AG09309 (cell line): ENCODE data around the gene PEX10.

Experiments
- DNase-seq: peaks from one replicate; pipeline ENCODE4 v3.0.0-alpha.2; 2010; ENCODE audit warnings: low read depth
- H3K4me3 ChIP-seq: 2 replicates; pipeline ENCODE4 v1.5.1; 2011; ENCODE audit warnings: mild to moderate bottlenecking, low read depth, low read length, moderate library complexity; ENCODE audit not compliant: control insufficient read depth
- CTCF ChIP-seq: IDR thresholded peaks from 2 replicates; pipeline ENCODE4 v1.5.1; 2011; ENCODE audit warnings: mild to moderate bottlenecking, low read depth, low read length, inconsistent platforms; ENCODE audit not compliant: insufficient read depth, control insufficient read depth; ENCODE audit errors: missing control alignments

PEX10 gene

GRCh38 chr1:2381741-2382620 is 30.4 kb downstream of the PEX10 start:
- H3K4me3 ChIP-seq, result no peak overlapping the region
- peak; percentile 27 for DNase-seq
- TF ChIP-seq CTCF, result peak; percentile 99

GRCh38 chr1:2380816-2381591 is 31.4 kb downstream of the PEX10 start:
- DNase-seq, result no peak
- TF ChIP-seq CTCF, result no peak

GRCh38 chr1:2379733-2380404 is 32.5 kb downstream of the PEX10 start:
- no peak for DNase-seq
- no peak for TF ChIP-seq CTCF
- H3K4me3 ChIP-seq, result no peak overlapping the region

More at GRCh38 chr1:2380816-2381591, 31.4 kb downstream of the PEX10 start:
- H3K4me3 ChIP-seq, result no peak overlapping the region

- no peak for TF ChIP-seq CTCF
- no peak for DNase-seq
- no peak overlapping the region for H3K4me3 ChIP-seq
These were observed 33.2 kb downstream of the PEX10 start for GRCh38 chr1:2378956-2379732.

GRCh38 chr1:2378441-2378851 is 33.9 kb downstream of the PEX10 start:
- no peak for DNase-seq
- H3K4me3 ChIP-seq, result no peak overlapping the region
- TF ChIP-seq CTCF, result no peak

- DNase-seq, result no peak
- no peak overlapping the region for H3K4me3 ChIP-seq
- TF ChIP-seq CTCF, result no peak
These were observed 34.5 kb downstream of the PEX10 start for GRCh38 chr1:2377751-2378440.
